ENCODE measurements around the gene MYL3.
"Not testable (repeated sequence)": the region's sequence is repeated elsewhere in the genome, so short reads cannot be mapped to it uniquely, and the experiment has no call there.

MYL3 gene

DNA sequence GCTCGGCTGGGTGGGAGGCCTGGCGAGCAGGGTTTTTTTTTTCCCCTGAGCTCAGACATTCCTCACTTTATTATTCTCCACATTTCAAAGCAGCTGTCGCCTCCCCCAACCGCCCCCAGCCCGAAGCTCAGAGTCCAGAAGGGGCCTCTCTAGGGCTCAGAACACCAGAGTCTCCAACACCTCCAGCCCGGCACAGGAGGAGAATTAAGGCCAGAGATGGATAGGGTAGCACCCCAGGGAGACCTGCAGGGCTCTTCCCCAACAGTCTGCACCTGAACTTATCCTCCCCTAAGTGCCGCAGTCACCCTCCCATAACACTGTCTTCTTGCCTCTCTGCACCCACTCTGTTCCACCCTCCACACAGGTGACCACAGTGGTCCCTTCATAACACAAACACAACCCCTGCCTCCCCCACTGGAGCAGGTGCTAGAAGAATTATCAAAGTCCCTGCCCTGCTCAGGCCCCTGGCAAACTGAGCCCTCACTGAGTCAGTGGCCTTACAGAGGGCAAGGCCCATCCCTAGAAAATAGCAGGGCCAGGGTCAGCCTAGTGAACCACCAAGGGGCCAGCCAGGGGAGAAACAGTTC lies 14.1 kb downstream of the MYL3 start:
- DNase-seq: no peak

DNA sequence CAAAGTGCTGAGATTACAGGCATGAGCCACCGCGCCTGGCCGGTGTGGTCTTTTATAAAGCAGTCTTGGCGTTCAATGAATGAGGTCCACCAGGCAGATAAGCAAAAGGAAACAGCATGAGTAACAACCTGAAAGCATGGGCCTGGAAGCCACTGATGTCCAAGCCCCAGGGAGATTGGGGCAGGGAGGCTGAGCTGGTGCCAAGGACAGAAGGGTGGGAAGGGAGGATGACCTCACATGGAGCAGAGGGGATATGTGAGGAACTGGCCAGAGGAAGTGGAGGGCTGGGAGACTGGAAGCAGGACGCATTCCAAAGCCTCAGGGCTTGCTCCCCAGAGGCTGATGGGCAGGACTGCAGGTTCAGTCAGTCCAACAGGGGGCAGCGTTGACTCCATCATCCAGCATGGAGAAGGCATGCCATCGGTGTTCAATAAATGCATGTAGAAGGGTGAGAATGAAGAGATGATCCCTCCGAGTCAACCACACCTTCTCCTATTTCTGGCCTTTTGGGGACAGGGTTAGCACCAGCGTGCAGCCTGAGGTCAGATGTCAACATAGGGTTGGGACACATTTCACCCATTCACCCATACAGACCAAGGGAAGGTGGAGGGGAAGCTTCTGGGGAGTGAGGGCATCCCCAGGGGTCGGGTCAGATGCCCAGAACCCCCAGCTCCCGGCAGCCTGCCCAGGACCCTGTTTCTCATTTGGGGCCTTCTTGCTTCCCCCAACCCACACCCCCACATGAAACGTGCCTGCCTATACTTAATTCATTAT lies 14.8 kb downstream of the MYL3 start:
- no peak for DNase-seq

DNA sequence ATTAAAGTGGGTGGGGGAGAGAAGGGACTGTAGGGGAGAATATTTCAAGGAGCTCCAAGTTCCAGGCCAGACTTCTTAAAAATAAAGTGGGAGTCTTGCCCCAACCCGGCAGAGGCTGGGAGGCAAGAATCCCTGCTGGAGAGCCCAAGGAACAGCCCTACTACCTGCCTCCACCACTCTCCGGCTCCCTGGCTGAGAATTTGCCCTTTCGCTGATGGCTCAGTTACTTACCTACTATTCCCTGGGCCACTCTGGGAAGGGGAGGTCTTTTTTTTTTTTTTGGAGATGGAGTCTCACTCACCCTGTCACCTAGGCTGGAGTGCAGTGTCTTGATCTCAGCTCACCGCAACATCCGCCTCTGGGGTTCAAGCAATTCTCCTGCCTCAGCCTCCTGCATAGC lies 15.5 kb downstream of the MYL3 start:
- no peak for DNase-seq

DNA sequence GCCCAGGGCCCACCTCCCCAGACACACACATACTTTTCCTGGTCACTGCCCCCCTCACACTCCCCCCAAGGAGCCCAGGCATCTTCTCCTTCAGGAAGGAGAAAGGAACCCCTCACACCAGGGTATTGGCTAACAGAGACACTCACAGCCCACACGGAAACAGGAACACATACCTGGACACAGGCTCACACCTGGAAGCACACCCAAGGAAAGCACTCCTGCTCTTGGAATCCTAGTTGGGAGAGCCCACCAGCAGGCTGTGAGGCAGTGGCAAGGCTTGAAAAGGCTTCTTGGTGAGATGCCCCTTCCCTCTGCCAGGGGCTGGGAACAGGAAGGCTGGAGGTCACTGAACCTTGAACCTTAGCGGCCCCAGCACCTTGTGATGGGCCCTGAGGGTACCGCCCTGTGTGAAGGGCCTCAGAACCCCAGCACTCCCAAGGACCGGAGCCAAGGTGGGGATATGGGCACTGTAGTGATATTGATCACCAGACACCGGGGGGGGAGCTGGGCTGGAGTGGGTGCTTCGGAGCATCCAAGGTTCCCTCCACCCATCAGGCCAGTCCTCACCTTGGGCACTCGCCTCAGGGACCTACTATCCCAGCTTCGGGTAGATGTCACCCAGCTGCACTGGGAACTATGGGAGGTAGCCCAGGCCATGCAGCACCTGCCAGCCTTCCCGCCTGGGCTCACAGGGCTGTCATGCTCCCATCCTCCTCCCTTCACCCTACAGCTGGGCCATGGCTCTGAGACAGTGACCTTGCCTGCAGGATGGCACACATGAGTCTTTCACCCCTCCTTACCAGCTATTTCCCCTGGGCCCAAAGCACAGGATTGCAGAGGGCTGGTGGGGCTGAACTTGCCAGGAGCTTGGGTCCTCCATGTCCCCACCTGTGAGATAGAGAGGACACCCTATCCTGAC lies 16.4 kb downstream of the MYL3 start:
- no peak for DNase-seq

DNA sequence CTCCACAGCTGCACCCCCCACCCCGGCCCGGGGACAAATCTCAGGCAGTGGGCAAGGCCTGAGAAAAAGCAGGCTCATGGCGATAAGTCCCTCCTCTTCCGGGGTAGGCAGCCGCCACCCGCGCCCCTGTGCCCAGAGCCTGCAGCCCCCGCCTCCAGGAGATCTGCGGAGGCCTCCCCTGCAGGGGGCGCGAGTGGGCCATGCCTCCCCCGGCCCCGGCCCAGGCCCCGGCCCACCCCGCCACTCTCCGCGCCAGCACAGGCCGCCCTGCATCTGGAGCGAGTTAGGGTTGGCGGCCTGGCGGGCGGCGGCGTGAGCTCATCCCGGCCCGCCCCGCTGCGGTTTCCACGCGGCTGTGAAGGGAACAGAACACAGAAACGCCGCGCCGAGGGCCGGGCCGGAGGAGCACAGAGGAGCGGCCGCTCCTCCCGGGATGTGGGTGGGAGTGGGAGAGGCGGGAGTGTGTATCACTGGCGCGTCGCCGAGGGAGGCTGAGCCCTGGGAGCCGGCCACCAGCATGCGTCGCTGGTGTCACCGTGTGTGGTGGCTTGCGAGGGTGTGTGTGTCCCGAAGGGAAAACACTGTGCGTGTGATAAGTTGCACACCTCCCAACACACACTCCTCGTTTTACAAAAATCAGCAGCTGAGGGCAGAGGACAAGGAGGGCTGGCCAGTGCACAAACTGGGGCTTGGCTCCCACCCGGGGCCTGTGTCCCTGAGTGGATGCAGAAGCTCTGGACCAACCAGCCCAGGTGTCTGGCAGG lies 17.2 kb downstream of the MYL3 start:
- no peak for DNase-seq

DNA sequence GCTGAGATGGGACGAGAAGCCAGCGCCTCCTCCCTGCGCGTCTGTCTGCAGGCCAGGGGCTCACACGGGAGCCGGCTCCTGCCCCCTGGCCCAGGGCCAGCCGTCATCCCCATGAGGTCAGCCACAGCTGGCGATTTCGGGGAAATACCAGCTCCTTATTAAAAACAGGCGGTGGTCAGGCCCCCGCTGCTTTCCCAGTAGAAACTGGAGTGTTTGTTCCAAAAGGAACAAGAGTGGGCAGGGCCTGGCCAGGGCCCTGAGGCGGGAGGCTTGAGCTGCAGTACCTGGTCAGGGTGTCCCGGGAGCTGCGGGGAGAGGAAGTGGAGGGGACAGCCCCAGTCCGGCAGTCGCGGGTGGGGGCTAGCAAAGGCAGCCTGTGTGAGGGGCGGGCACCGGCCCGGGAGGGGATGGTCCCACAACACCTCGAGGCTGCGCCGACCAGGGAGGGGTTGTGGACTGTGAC lies 17.8 kb downstream of the MYL3 start:
- DNase-seq: no peak

DNA sequence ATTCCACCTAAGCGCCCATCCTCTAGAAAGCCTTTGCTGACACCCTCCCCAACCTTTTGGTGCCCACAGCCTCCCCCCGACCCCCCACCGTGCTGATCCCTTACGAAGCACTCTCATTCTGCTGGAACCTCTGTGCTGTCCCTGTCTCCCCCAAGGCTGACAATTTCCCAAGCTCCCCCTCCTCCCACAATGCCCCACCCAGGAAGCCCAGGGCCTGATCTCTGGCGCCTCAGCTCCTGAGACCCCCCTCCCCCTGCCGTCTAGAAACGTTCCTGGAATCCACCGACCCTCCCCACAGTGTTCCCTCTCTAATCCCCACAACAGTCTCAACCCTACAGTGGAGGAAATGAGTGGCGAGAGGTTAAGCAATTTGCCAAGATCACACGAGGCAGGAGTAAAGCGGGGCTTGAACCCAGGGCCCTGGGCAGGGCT lies 18.3 kb downstream of the MYL3 start:
- no peak for DNase-seq

DNA sequence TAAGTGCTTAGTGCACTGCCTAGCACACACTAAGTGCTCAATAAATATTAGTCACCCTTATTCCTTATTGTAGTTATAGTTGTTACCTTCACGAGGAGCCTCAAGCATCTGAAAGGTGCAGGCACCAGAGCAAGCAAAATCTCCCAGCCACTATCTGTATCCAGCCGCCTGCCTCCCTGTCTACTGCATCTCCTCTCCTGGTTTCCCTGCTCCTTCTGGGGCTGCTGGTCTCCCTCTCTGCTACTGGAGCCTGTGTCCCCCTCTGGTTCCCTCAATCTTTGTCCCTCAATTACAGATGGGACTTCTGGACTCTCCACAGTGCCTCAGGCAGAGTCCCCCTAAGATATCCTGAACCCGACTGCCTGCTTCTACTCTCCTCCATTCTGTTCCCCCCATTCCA lies 18.8 kb downstream of the MYL3 start:
- no peak for DNase-seq

DNA sequence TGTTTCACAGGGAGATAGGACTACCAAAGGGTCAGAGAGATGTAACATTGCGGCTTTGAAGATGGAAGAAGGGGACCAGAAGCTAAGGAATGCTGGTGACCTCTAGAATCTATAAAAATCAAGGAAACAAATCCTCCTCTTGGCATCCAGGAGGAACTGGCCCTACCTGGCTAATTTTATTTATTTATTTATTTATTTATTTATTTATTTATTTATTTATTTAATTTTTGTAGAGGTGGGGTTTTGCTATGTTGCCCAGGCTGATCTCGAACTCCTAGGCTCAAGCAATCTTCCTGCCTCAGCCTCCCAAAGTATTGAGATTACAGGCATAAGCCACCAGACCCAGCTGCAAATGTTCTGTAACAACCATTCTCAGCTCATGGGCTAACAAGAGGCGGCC lies 19.7 kb downstream of the MYL3 start:
- no peak for DNase-seq

DNA sequence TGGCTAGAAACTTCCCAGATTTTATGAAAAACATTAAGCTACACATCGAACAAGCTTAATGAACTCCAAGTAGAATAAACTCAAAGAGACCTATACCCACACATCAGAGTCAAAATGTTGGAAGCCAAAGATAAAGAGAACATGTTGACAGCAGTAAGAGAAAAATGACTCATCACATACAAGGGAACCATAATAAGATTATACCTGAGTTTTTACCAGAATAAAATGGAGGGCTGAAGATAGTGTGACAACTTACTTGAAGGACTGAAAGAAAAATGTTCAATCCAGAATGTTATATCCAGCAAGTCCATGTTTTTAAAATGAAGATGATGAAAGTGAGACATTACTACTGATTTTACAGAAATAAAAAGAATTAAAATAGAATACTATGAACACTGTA lies 22.8 kb downstream of the MYL3 start:
- no peak for DNase-seq

DNA sequence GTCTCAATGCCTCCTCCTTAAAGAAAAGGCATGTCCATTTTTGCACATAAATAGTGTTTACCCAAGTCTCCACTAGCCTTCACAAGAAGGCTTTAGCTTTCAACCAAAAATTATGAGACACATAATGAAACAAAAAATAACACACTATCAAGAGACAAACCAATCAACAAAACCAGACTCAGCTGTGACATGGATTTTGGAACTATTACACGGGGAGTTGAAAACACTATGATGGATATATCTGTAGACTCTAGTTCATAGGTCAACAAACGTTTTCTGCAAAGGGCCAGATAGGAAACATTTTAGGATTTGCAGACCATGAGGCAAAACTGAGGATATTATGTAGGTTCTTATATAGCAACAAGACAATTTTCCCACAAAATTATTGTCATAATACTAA lies 24.9 kb downstream of the MYL3 start:
- DNase-seq: no peak

DNA sequence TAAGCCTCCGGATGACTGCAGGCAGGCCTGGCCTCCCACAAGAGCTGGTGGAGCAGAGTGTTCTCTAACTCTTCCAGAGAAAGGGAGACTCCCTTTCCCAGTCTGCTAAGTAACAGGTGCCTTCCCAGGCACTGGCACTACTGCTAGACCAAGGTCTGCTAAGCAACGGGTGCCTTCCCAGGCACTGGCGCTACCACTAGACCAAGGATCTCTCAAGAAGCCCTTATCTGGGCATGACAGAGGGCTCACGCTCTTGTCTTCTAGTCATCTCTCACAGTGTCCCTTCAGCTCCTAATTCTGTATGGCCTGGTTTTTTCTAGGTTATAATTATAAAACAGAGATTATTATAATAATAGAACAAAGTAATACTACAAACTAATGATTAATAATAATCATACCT lies 27.8 kb downstream of the MYL3 start:
- DNase-seq: no peak

DNA sequence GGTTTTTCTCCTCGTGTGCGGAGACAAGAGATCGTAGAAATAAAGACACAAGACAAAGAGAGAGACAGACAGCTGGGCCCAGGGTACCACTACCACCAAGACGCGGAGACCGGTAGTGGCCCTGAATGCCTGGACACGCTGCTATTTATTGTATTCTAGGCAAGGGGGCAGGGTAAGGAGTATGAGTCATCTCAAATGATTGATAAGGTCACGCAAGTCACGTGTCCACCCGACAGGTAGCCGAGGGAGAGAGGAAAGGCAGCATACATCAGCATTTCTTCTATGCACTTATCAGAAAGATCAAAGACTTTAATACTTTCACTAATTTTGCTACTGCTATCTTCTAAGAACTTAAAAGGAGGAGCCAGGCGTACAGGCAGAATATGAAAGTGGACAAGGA lies 28.2 kb downstream of the MYL3 start:
- no peak for DNase-seq

DNA sequence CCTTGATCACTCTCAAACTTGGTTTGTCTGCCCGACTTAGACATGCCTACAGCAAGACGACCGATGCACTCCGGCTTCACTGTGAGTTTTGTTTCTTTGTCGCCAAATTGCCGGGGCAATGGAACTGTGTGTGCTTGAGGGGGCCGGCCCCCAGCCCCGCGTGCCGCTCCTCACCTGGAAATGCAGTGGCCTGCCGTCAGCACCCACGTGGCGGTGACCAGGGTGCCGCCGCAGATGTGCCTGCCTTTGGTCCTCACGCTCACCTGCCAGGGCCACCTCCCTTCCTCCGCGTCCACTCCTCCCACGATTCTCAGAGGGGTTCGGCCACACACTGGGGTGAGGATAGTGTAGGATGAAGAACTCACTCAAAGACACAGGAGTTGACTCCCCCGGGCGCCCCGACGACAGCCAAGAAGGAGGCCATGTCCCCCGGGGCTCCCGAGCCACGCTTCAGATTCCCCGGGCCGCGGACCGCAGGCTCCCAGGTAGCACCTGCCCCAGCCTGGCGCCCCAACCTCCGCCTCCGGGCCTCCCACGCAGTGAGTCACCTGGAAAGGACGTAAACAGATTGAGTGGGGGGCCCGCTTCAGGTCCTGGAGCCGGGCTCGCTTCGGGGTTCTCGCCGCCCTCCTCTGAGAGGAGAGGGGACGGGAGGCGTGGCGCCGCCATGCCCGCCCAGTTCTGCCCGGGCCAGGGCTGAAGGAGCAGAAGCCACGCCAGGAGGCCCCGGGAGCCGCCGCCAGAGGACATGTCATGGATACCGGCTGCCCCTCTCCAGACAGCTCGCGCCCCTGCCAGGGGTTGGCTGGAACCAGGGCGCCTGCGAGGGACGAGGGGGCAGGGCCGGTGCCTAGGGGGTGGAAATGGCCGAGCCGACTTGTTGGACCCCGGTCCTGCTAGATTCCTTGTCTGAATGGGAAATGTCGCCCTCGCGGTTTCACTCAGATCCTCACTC lies 29.6 kb downstream of the MYL3 start:
- DNase-seq: no peak

DNA sequence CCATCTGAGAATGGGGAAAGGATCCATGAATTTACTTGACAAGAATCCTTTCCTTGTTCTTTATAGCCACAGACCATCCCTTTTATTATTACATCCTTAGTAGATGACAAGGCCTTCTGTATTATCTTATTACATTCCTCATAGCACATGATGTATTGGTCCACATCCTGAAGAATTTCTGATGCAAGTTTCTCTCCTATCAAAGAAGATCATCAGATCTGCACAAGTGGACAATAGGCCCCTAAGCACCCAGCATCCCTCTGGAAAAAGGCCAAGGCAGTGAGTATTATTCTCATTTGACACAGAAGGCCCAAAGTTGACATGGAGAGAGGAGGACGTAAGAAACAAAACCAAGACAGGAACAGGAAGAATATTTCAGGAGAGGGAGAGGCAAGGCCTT lies 31.4 kb downstream of the MYL3 start:
- DNase-seq: no peak

DNA sequence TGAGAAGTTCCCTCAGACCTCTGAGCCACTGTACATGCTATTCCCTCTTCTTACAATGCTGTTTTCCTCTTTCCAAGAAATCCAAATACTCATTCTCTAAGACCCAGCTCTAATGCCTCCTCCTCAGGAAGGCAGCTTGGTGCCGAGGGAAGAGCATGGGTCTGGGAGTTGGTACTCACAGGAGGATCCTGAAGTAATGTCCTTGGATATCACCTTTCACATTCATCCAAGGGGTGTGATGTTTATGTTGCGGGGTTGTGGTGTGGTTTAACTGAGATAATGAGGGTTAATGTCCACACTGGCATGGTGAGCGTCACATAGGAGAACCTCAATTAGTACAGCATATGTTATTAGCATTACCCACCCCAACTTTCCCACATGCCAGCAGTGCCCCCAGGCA lies 31.9 kb downstream of the MYL3 start:
- no peak for DNase-seq

DNA sequence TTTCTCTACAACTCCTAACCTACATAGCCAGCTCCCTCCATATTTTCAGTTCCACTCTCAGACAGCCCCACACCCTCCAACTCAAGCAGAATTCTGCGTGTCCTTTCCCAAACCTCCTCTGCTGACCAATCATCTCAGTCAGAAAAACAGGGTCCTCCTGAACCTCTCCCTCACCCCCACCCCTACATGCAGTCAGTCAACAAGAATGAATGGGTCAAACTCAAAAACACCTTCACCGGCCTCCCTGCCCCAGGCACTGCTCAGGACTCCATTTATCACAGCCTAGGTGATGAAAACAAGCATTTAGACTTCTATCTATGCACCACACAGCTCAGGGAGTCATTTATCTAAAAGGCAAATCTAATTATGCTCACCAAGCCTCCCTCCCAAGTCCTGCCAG lies 32.4 kb downstream of the MYL3 start:
- DNase-seq: no peak

DNA sequence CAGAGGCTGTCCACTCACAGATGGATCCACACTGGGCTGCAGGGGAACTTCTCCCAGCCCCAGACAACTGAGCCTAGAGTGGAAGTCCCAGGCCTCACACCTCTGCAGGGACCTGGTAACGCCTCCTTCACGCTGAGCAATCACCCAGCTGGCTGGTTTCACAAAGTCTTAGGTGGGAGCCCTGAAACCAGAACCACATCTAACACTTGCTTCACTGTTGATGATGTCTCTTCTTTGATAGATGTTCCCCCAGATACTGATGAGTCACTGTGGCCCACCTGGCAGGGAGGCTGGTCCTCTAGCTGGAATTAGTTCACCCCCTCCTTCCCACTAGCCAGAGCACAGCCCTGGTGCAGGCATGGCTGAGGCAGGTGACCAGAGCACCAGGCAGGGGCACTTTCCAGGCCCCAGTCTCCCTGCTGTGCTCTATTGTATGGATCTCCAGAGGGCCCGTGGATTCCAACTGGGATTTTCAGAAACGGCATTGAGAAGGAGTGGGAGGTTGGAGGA lies 33.5 kb downstream of the MYL3 start:
- DNase-seq: no peak

DNA sequence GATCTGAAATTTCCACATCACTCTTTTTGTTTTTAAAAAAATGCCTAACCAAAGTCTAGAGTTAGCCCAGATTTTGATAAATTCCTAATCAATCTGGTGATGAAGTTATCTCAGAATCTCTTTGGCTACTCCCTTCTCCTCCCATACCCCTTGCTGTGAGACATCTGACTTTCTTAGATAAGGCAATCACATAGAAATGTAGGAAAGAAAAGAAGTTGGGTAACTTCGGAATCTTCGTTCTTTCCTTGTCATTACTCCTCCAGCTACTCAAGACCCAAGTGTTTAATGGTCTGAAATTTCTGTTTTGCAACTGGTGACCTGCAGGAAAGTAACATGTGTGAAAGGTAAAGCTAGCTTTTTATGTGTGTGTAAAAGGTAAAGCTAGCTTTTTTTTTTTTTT lies 37.8 kb downstream of the MYL3 start:
- no peak for DNase-seq

DNA sequence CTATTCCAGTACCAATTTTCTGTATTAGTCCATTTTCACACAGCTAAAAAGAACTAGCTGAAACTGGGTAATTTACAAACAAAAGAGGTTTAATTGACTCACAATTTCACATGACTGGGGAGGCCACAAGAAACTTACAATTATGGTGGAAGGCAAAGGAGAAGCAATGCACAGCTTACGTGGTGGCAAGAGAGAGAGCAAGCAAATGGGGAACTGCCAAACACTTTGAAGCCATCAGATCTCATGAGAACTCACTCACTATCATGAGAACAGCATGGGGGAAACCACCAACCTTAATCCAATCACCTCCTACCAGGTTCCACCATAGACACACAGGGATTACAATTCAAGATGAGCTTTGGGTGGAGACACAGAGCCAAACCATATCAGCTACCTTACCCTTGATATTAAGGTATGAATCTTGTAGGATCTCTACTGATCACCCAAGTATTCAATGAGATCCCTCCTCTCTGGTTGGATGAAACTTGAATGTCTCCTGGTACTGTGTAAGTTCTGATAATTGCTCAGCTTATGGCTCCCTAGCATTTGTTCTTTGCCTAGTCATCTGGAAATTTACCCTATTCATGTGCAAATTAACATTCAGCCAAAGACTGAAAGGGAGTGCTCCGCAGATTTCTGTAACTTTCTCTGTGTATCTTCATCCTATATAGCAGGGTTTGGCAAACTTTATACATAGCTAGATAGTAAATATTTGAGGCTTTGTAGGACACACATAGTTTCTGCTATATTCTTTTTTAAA lies 38.9 kb downstream of the MYL3 start:
- no peak for DNase-seq

DNA sequence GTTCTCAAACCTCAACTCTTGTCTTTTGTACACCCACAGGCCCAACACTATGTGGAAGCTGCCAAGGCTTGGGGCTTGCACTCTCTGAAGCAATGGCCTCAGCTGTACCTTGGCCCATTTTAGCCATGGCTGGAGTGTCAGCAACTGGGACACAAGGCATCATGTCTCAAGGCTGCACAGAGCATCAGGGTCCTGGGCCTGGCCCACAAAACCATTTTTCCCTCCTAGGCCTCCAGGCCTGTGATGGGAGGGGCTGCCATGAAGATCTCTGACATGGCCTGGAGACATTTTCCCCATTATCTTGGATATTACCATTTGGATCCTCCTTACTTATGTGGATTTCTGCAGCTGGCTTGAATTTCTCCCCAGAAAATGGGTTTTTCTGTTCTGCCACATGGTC lies 39.9 kb downstream of the MYL3 start:
- DNase-seq: not testable (repeated sequence)

Measured in NCI-H2107 (cell line).